SK-N-SH (cell line): ENCODE results near the gene ALDH18A1. TPM values are rescaled to one million over a fixed set of nuclear protein-coding genes. Genes with fewer than 3 reads are reported as not detected.
"Not testable (repeated sequence)": the region's sequence is repeated elsewhere in the genome, so short reads cannot be mapped to it uniquely, and the experiment has no call there.

ENCODE experiments used
- CTCF ChIA-PET: fragments of 300-600, 350-600 bp; formaldehyde crosslinking; extraction: SDS; loops from one replicate; lab custom pipeline; 2021; lab: Yijun Ruan, JAX
- POLR2A ChIA-PET: fragments of 350-600 bp; sonication (Branson Sonifier 250); formaldehyde crosslinking; extraction: SDS; loops from one replicate; lab custom pipeline; 2020; ENCODE audit warnings: antibody characterized with exemption, inconsistent platforms; lab: Yijun Ruan, JAX
- DNase-seq: peaks from one replicate; pipeline ENCODE4 v3.0.0; 2012
- H2AFZ ChIP-seq: fragments of 200-600 bp; sonication (generic); 2 replicates; pipeline ENCODE4 v1.8.1; 2016; ENCODE audit warnings: antibody characterized with exemption, mild to moderate bottlenecking, low read depth
- H3F3A ChIP-seq: fragments of 200-600 bp; sonication (generic); replicated peaks from 2 replicates; pipeline ENCODE3; 2016; ENCODE audit warnings: antibody characterized with exemption, mild to moderate bottlenecking; ENCODE audit not compliant: insufficient read depth
- H3K27ac ChIP-seq, 2 experiments: fragments of 200-500 bp in 1 of 2; fragments of 200-600 bp in 1 of 2; sonication (Bioruptor generic) in 1 of 2; sonication (generic), shearing (Covaris generic) in 1 of 2; 2 replicates each; pipeline versions ENCODE4 v1.5.1 to v1.6.1; 2014 to 2016; ENCODE audit warnings: low read depth in 2 of 2, inconsistent platforms in 1 of 2, low read length in 1 of 2, mild to moderate bottlenecking in 1 of 2, mixed read lengths in 1 of 2
- H3K27me3 ChIP-seq: fragments of 200-600 bp; sonication (generic), shearing (Covaris generic); 2 replicates; pipeline ENCODE4 v1.6.1; 2016; ENCODE audit warnings: mixed run types; ENCODE audit not compliant: insufficient read depth
- H3K36me3 ChIP-seq, 2 experiments: fragments of 200-500 bp in 1 of 2; fragments of 200-600 bp in 1 of 2; sonication (Bioruptor generic) in 1 of 2; sonication (generic) in 1 of 2; replicated peaks in 1 of 2; 2 replicates each; pipeline versions ENCODE3 to v1.5.1; 2014 to 2016; ENCODE audit warnings: low read length in 1 of 2, mild to moderate bottlenecking in 1 of 2; ENCODE audit not compliant: insufficient read depth in 2 of 2, control insufficient read depth in 1 of 2
- H3K4me1 ChIP-seq, 2 experiments: fragments of 200-500 bp in 1 of 2; fragments of 200-600 bp in 1 of 2; sonication (Bioruptor generic) in 1 of 2; sonication (generic), shearing (Covaris generic) in 1 of 2; 2 replicates each; pipeline versions ENCODE4 v1.5.1 to v1.6.1; 2014 to 2016; ENCODE audit warnings: low read depth in 1 of 2, low read length in 1 of 2, mixed run types in 1 of 2; ENCODE audit not compliant: insufficient read depth in 2 of 2, control insufficient read depth in 1 of 2
- H3K4me2 ChIP-seq: fragments of 200-600 bp; sonication (generic), shearing (Covaris generic); 2 replicates; pipeline ENCODE4 v1.6.1; 2017; ENCODE audit warnings: mixed run types
- H3K4me3 ChIP-seq, 2 experiments: fragments of 200-500 bp in 1 of 2; fragments of 200-600 bp in 1 of 2; sonication (Bioruptor generic) in 1 of 2; sonication (generic), shearing (Covaris generic) in 1 of 2; 2 replicates each; pipeline versions ENCODE4 v1.5.1 to v1.8.1; 2014 to 2016; ENCODE audit warnings: low read depth in 2 of 2, inconsistent platforms in 1 of 2, low read length in 1 of 2, mild to moderate bottlenecking in 1 of 2, mixed read lengths in 1 of 2, moderate library complexity in 1 of 2
- H3K79me2 ChIP-seq: fragments of 200-600 bp; sonication (generic); 2 replicates; pipeline ENCODE4 v1.8.1; 2017; ENCODE audit warnings: mild to moderate bottlenecking; ENCODE audit not compliant: insufficient read depth
- H3K9ac ChIP-seq: fragments of 200-600 bp; sonication (generic); 2 replicates; pipeline ENCODE4 v1.6.1; 2017; ENCODE audit warnings: mixed run types
- H3K9me2 ChIP-seq: fragments of 200-600 bp; sonication (generic); 2 replicates; pipeline ENCODE4 v1.6.1; 2017; ENCODE audit warnings: mixed run types
- H3K9me3 ChIP-seq: fragments of 200-600 bp; sonication (generic); 2 replicates; pipeline ENCODE4 v1.6.1; 2017; ENCODE audit warnings: mixed run types, mild to moderate bottlenecking, moderate library complexity
- H4K20me1 ChIP-seq: fragments of 200-600 bp; sonication (generic); 2 replicates; pipeline ENCODE4 v1.6.1; 2017; ENCODE audit warnings: mild to moderate bottlenecking, mixed run types; ENCODE audit not compliant: insufficient read depth
- ELF1 ChIP-seq: IDR thresholded peaks from 2 replicates; pipeline ENCODE4 v1.4.0; 2012
- EP300 ChIP-seq, 2 experiments: IDR thresholded peaks; 2 replicates each; pipeline versions ENCODE4 v1.4.0 to v1.6.1; 2012; ENCODE audit warnings: borderline replicate concordance in 1 of 2, low read depth in 1 of 2, low read length in 1 of 2
- EZH2phosphoT487 ChIP-seq: fragments of 200-600 bp; sonication (generic); IDR thresholded peaks from 2 replicates; pipeline ENCODE4 v1.6.1; 2017; ENCODE audit warnings: low read depth, mixed run types, mild to moderate bottlenecking, antibody characterized with exemption, moderate library complexity, borderline replicate concordance
- FOSL2 ChIP-seq: IDR thresholded peaks from 2 replicates; pipeline ENCODE4 v1.4.0; 2012; ENCODE audit warnings: low read depth, mild to moderate bottlenecking, moderate library complexity, borderline replicate concordance
- GATA2 ChIP-seq: sonication (generic); formaldehyde crosslinking; IDR thresholded peaks from 2 replicates; pipeline ENCODE4 v1.5.0; 2020; ENCODE audit warnings: mild to moderate bottlenecking, missing genetic modification reagents
- JUND ChIP-seq: IDR thresholded peaks from 2 replicates; pipeline ENCODE4 v1.4.0; 2012
- NRF1 ChIP-seq: IDR thresholded peaks from 2 replicates; pipeline ENCODE4 v1.6.1; 2012; ENCODE audit warnings: low read depth, mild to moderate bottlenecking, low read length
- POLR2AphosphoS5 ChIP-seq: IDR thresholded peaks from 2 replicates; pipeline ENCODE4 v1.6.1; 2012; ENCODE audit warnings: low read depth, low read length
- RAD21 ChIP-seq: IDR thresholded peaks from 2 replicates; pipeline ENCODE4 v1.6.1; 2012; ENCODE audit warnings: mild to moderate bottlenecking, low read length
- RCOR1 ChIP-seq: fragments of 150-350 bp; IDR thresholded peaks from 2 replicates; pipeline ENCODE4 v1.6.1; 2017; ENCODE audit warnings: antibody characterized with exemption, low read length
- RFX5 ChIP-seq: IDR thresholded peaks from 2 replicates; pipeline ENCODE4 v1.6.1; 2012; ENCODE audit warnings: mild to moderate bottlenecking, improper control_type of control experiment, low read length
- RXRA ChIP-seq: IDR thresholded peaks from 2 replicates; pipeline ENCODE4 v1.4.0; 2012; ENCODE audit warnings: low read depth, mild to moderate bottlenecking, borderline replicate concordance
- TAF1 ChIP-seq: IDR thresholded peaks from 2 replicates; pipeline ENCODE4 v1.6.1; 2012; ENCODE audit warnings: low read depth, mild to moderate bottlenecking, low read length, moderate library complexity, borderline replicate concordance
- TCF12 ChIP-seq: IDR thresholded peaks from 2 replicates; pipeline ENCODE4 v1.4.0; 2012
- TEAD4 ChIP-seq: IDR thresholded peaks from 2 replicates; pipeline ENCODE4 v1.4.0; 2012; ENCODE audit warnings: mild to moderate bottlenecking, borderline replicate concordance; ENCODE audit not compliant: insufficient read depth
- YY1 ChIP-seq: IDR thresholded peaks from 2 replicates; pipeline ENCODE4 v1.4.0; 2012; ENCODE audit warnings: low read depth, mild to moderate bottlenecking
- WGBS: methylation state at CpG from one replicate; pipeline ENCODE4 v1.1.6; 2017; ENCODE audit warnings: low lambda C conversion rate; 5-methylcytosine and 5-hydroxymethylcytosine counted together
- polyA plus RNA-seq, 3 experiments: library from polyadenylated mRNA; depleted of rRNA; stranded (reverse); fragments of >200 nt; gene quantifications; 2 replicates each; pipeline ENCODE4 v1.2.3, GENCODE V29; 2012
- TF ChIP-seq, protein P1 (sequence below): IDR thresholded peaks from 2 replicates; pipeline ENCODE4; 2012
- TF ChIP-seq, protein P2 (sequence below): IDR thresholded peaks from 2 replicates; pipeline ENCODE4 v1.4.0; 2012; ENCODE audit warnings: low read depth
- TF ChIP-seq, protein P3 (sequence below): IDR thresholded peaks from 2 replicates; pipeline ENCODE4 v1.4.0; 2012; ENCODE audit warnings: low read depth, borderline replicate concordance

ALDH18A1 gene
- polyA plus RNA-seq, 1 of the 3 experiments (the other 2 are of a cell fraction), result 59.5 TPM

DNA sequence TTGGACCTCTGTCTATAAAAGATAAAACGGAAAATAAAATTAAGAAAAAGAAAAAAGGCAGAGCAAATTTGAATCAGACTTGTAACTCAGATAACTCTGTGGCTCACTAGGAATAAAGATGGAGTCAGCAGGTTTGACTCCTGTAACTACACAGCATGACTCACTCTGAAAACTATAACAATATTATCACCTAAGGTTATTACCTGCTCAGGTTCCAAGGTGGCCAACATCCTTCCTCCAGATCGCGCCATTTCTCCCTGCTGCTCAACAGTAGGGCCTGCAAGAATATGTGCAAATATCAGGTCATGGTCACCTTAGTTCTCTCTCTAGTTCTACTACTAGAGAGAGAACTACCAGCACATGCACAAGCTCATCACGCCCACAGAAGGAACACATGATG lies 30.0 kb downstream of the ALDH18A1 start:
- no peaks in the 10 kb centered on the region for H3K79me2 ChIP-seq
- TF ChIP-seq, protein P1, sequence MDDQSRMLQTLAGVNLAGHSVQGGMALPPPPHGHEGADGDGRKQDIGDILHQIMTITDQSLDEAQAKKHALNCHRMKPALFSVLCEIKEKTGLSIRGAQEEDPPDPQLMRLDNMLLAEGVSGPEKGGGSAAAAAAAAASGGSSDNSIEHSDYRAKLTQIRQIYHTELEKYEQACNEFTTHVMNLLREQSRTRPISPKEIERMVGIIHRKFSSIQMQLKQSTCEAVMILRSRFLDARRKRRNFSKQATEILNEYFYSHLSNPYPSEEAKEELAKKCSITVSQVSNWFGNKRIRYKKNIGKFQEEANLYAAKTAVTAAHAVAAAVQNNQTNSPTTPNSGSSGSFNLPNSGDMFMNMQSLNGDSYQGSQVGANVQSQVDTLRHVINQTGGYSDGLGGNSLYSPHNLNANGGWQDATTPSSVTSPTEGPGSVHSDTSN, result no peak
- TF ChIP-seq FOSL2 (no peak), POLR2AphosphoS5 (no peak), YY1 (no peak), EP300 (IDR thresholded peaks at IDR 0.05; ENCODE audit: borderline replicate concordance in 1 of 2, low read depth in 1 of 2, low read length in 1 of 2) (no peak), GATA2 (CRISPR knock-in tag) (no peak), ELF1 (no peak), JUND (no peak), TAF1 (no peak), TEAD4 (no peak)
- TF ChIP-seq, protein P2, sequence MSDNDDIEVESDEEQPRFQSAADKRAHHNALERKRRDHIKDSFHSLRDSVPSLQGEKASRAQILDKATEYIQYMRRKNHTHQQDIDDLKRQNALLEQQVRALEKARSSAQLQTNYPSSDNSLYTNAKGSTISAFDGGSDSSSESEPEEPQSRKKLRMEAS, result no peak
- TF ChIP-seq, all 33 proteins: peak for 0
- 97% methylated on average over 4 of the region's 4 CpGs for WGBS
- ChIA-PET POLR2A (no interaction called here), CTCF (no interaction called here)
- H3K9ac ChIP-seq, result no peak overlapping the region
- no peak for DNase-seq
- no peak overlapping the region for H3K4me2 ChIP-seq
- H3K27ac ChIP-seq, result no peak overlapping the region
- no peak overlapping the region for H2AFZ ChIP-seq
- no peaks in the 10 kb centered on the region for H3F3A ChIP-seq
- H3K4me1 ChIP-seq, result no peaks in the 10 kb centered on the region
- no peaks in the 10 kb centered on the region for H3K9me2 ChIP-seq
- peaks cover 72 to 74% of the 10 kb centered on the region in 2 experiments for H3K36me3 ChIP-seq
- H3K27me3 ChIP-seq, result no peaks in the 10 kb centered on the region
- H3K4me3 ChIP-seq, result no peak overlapping the region
- H4K20me1 ChIP-seq, result no peaks in the 10 kb centered on the region
- no peaks in the 10 kb centered on the region for H3K9me3 ChIP-seq

DNA sequence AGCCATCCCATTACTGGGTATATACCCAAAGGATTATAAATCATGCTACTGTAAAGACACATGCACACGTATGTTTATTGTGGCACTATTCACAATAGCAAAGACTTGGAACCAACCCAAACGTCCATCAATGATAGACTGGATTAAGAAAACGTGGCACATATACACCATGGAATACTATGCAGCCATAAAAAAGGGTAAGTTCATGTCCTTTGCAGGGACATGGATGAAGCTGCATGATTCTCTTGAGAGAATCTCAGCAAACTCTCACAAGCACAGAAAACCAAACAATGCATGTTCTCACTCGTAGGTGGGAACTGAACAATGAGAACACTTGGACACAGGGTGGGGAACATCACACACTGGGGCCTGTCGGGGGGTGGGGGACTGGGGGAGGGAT lies 36.1 kb downstream of the ALDH18A1 start:
- DNase-seq, CTCF ChIA-PET, H3K4me3 ChIP-seq, H3F3A ChIP-seq, H3K79me2 ChIP-seq, H4K20me1 ChIP-seq, H3K27ac ChIP-seq, H3K4me2 ChIP-seq, H3K4me1 ChIP-seq, H3K9me3 ChIP-seq, H3K9me2 ChIP-seq, H3K9ac ChIP-seq, H3K27me3 ChIP-seq, H2AFZ ChIP-seq, POLR2A ChIA-PET: not testable (repeated sequence)
- WGBS, result 88% methylated on average over 5 of the region's 5 CpGs
- H3K36me3 ChIP-seq, result peaks cover 56 to 60% of the 10 kb centered on the region in 2 experiments

DNA sequence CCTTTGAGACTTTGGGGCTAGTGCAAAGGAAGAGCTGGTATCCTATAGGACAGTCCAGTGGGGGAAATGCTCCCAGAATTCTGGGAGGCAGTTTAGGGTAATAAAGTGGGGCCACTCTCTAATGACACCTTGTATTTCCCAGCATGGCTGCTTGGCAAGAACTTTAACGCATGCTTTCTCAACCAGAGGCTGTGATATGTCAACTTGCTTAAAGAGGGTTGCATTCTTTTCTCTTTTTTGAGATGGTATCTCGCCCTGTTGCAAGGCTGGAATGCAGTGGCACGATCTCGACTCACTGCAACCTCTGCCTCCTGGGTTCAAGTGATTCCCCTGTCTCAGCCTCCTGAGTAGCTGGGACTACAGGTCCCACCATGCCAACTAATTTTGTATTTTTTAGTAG lies 38.4 kb downstream of the ALDH18A1 start:
- Histone ChIP-seq H3K9ac (no peak overlapping the region), H3K27ac (no peak overlapping the region), H4K20me1 (no peaks in the 10 kb centered on the region), H3F3A (no peaks in the 10 kb centered on the region), H3K27me3 (no peaks in the 10 kb centered on the region), H3K36me3 (peaks cover 58 to 62% of the 10 kb centered on the region in 2 experiments), H3K4me1 (no peaks in the 10 kb centered on the region), H3K9me3 (no peaks in the 10 kb centered on the region), H2AFZ (no peak overlapping the region), H3K4me2 (no peak overlapping the region), H3K4me3 (no peak overlapping the region), H3K9me2 (no peaks in the 10 kb centered on the region), H3K79me2 (no peaks in the 10 kb centered on the region)
- 87% methylated on average over 4 of the region's 4 CpGs for WGBS
- POLR2A ChIA-PET, result no interaction called here
- CTCF ChIA-PET, result no interaction called here
- no peak for DNase-seq
- TF ChIP-seq NRF1, result no peak
- no peak for TF ChIP-seq RAD21
- TF ChIP-seq, protein P3, sequence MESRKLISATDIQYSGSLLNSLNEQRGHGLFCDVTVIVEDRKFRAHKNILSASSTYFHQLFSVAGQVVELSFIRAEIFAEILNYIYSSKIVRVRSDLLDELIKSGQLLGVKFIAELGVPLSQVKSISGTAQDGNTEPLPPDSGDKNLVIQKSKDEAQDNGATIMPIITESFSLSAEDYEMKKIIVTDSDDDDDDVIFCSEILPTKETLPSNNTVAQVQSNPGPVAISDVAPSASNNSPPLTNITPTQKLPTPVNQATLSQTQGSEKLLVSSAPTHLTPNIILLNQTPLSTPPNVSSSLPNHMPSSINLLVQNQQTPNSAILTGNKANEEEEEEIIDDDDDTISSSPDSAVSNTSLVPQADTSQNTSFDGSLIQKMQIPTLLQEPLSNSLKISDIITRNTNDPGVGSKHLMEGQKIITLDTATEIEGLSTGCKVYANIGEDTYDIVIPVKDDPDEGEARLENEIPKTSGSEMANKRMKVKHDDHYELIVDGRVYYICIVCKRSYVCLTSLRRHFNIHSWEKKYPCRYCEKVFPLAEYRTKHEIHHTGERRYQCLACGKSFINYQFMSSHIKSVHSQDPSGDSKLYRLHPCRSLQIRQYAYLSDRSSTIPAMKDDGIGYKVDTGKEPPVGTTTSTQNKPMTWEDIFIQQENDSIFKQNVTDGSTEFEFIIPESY, result no peak
- TF ChIP-seq RXRA, result no peak
- TF ChIP-seq RFX5, result no peak
- no peak for TF ChIP-seq EZH2phosphoT487
- TF ChIP-seq, protein P1, result no peak
- no peak for TF ChIP-seq RCOR1
- TF ChIP-seq TCF12, result no peak
- TF ChIP-seq EP300 (IDR thresholded peaks at IDR 0.05; ENCODE audit: borderline replicate concordance in 1 of 2, low read depth in 1 of 2, low read length in 1 of 2), result no peak
